Esophagus muscularis mucosa (tissue), 4 donors: ENCODE data around the gene ZFP64. TPM values are rescaled to one million over a fixed set of nuclear protein-coding genes. Genes with fewer than 3 reads are reported as not detected.
A peak's percentile ranks its signal among the peaks of the same experiment; 100 is the strongest.

Experiments
- DNase-seq: peaks from one replicate; pipeline ENCODE4 v3.0.0-alpha.2; 2017; ENCODE audit errors: extremely low spot score
- H3K27ac ChIP-seq, 4 donors: fragments of 200-600 bp; sonication (generic); replicated peaks in 1 of 4; 1 replicate in 3 of 4; 2 replicates in 1 of 4; pipeline ENCODE4 v1.5.1; 2016 to 2019; ENCODE audit warnings: mild to moderate bottlenecking in 1 of 4
- H3K27me3 ChIP-seq, 4 donors: fragments of 200-600 bp; sonication (generic); one replicate each; pipeline versions ENCODE4 v1.5.1 to v1.6.0; 2016 to 2019
- H3K36me3 ChIP-seq, 4 donors: fragments of 200-600 bp; sonication (generic); one replicate each; pipeline ENCODE4 v1.5.1; 2016 to 2019
- H3K4me1 ChIP-seq, 4 donors: fragments of 200-600 bp; sonication (generic); one replicate each; pipeline ENCODE4 v1.5.1; 2016 to 2019
- H3K4me3 ChIP-seq, 4 donors: fragments of 200-600 bp; sonication (generic); 1 replicate in 2 of 4; 2 replicates in 2 of 4; pipeline ENCODE4 v1.5.1; 2016 to 2019; ENCODE audit warnings: mild to moderate bottlenecking in 4 of 4, moderate library complexity in 1 of 4
- H3K9me3 ChIP-seq, 4 donors: fragments of 200-600 bp; sonication (generic); 1 replicate in 3 of 4; 2 replicates in 1 of 4; pipeline ENCODE4 v1.5.1; 2016 to 2019
- EP300 ChIP-seq: sonication (generic); formaldehyde crosslinking; IDR thresholded peaks from one replicate; pipeline ENCODE4 v1.6.1; 2017; ENCODE audit warnings: antibody characterized with exemption
- POLR2A ChIP-seq: fragments of 450-650 bp; IDR thresholded peaks from one replicate; pipeline ENCODE4 v1.6.1; 2017; ENCODE audit warnings: antibody characterized with exemption, moderate library complexity, mild to moderate bottlenecking, low read depth
- POLR2AphosphoS5 ChIP-seq, 2 donors: sonication (generic); formaldehyde crosslinking; IDR thresholded peaks; one replicate each; pipeline ENCODE4 v1.6.1; 2017; ENCODE audit warnings: antibody characterized with exemption in 2 of 2
- WGBS: methylation state at CpG from one replicate; pipeline ENCODE4 v1.1.5; 2018; 5-methylcytosine and 5-hydroxymethylcytosine counted together
- intact Hi-C: fragments of 100-400 bp; cut with DNase I; formaldehyde crosslinking; loops from one replicate; pipeline ENCODE4 v1.15.1; 2023
- total RNA-seq, 4 donors: library from RNA; depleted of rRNA; stranded (reverse); fragments of >200 nt; gene quantifications; one replicate each; pipeline versions ENCODE4 v1.1.0 to v1.2.1, GENCODE V29; 2016
- TF ChIP-seq, protein P1 (sequence below), 3 experiments: fragments of 200-600 bp in 2 of 3; fragments of 450-650 bp in 1 of 3; sonication (generic) in 2 of 3; IDR thresholded peaks; one replicate each; pipeline ENCODE4 v1.5.1; 2017 to 2019; ENCODE audit warnings: antibody characterized with exemption in 3 of 3, mild to moderate bottlenecking in 2 of 3, moderate library complexity in 1 of 3

ZFP64 gene
- total RNA-seq, 4 donors from 2014 or later, result 7.6 to 15.7 (median 11.2) TPM

DNA sequence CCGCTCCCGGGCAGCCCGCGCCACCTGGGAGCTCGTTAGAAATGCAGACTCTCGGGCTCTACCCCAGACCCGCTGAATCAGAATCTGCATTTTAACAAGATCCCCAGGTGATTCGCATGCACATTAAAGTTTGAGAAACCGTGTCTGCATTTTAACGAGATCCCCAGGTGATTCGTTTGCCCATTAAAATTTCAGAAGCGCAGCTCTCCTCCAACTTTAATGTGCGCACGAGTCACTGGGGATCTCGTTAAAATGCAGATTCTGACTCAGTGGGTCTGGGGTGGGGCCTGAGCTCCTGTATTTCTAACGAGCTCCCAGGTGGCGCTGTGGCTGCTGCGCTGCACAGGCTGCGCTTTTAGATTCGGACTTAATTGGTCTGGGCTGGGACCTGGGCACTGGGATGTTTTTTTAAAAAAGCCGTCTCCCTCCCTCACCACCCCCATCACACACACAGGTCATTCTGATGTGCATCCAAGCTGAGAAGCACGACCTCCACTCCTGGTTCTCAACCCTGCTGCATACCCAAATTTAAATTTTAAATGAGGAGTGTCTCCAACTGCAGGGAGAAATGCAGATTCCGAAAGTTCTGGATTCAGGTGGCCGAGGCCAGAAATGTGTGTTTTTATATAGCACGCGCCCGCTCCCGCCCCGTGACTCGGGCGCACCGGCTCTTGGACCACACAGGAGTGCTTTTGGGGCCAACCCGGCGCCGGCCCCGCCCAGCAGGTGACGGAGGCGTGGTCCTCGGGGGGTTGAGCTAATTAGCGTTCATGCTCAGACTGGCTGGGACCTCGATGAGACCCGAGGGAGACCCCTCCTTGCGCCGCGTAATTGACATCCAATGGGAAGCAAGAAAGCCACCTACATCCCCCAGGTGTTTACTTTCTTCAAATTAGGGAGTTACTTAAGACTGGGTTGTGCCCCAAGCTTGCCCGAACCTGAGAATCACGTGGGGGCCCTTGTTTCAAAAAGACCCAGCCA, 85.8 kb downstream of the ZFP64 start:
- DNase-seq, result no peak
- TF ChIP-seq POLR2AphosphoS5 (IDR thresholded peaks at IDR 0.05) (no peak), EP300 (no peak), POLR2A (no peak)
- TF ChIP-seq, protein P1, sequence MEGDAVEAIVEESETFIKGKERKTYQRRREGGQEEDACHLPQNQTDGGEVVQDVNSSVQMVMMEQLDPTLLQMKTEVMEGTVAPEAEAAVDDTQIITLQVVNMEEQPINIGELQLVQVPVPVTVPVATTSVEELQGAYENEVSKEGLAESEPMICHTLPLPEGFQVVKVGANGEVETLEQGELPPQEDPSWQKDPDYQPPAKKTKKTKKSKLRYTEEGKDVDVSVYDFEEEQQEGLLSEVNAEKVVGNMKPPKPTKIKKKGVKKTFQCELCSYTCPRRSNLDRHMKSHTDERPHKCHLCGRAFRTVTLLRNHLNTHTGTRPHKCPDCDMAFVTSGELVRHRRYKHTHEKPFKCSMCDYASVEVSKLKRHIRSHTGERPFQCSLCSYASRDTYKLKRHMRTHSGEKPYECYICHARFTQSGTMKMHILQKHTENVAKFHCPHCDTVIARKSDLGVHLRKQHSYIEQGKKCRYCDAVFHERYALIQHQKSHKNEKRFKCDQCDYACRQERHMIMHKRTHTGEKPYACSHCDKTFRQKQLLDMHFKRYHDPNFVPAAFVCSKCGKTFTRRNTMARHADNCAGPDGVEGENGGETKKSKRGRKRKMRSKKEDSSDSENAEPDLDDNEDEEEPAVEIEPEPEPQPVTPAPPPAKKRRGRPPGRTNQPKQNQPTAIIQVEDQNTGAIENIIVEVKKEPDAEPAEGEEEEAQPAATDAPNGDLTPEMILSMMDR (IDR thresholded peaks at IDR 0.05), result no peak
- H3K9me3 ChIP-seq, result no peaks in the 10 kb centered on the region
- WGBS, result 14% methylated on average over 45 of the region's 47 CpGs
- H3K4me3 ChIP-seq, result peak overlapping the region; percentile 48 to 60 (median 50)
- no peak overlapping the region for H3K27ac ChIP-seq
- intact Hi-C loops, result no loop called here
- peaks cover 0 to 41% (median 23%) of the 10 kb centered on the region in 4 donors for H3K27me3 ChIP-seq
- H3K36me3 ChIP-seq, result no peaks in the 10 kb centered on the region
- H3K4me1 ChIP-seq, result peaks cover 26 to 30% (median 30%) of the 10 kb centered on the region in 4 donors

DNA sequence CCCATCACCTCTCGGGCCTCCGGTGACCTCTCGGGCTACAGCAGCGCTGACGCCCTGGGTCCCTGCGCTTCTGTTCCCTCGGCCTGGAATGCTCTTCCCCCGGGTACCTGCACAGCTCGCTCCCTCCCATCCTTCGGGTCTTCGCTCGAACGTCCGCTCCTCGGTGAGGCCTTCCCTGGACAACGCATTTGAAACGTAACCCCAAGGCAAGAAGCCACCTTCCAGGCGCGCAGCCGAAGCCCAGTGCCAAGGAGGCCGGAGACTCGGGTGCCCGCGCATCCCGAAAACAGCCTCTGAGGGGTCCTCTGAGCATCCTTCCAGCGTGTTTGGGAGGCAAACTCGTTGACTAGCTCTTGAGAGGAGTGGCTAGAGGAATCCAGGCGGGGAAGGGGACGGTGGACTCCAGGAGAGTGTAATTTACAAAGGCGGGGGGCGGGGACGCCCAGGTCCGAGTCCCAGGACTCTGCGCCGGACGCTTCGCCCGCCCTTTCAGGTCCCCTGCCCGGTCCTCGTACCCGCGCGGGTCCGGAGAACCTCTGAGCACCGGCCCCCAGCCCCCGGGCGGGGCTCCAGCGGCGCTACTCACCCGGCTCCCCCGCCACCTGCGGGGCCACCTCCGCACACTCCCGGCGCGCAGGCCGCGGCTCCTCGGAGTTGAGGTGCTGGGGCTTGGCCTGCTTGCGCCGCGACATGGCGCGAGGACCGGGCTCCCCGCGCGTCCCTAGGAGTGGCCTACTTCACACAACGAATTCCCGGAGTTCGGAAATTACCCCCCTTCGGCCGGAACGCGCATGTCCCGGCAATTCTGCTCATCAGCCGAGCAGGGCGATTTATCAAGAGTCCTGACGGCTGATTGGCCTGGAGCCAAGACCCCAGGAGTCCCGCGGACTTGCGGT, 86.8 kb downstream of the ZFP64 start:
- H3K9me3 ChIP-seq, result no peaks in the 10 kb centered on the region
- intact Hi-C loops, result no loop called here
- no peak for DNase-seq
- H3K36me3 ChIP-seq, result no peaks in the 10 kb centered on the region
- H3K4me3 ChIP-seq, result peak overlapping the region; percentile 48 to 60 (median 50)
- peaks cover 26 to 30% (median 30%) of the 10 kb centered on the region in 4 donors for H3K4me1 ChIP-seq
- peaks cover 0 to 41% (median 23%) of the 10 kb centered on the region in 4 donors for H3K27me3 ChIP-seq
- no peak overlapping the region for H3K27ac ChIP-seq
- TF ChIP-seq POLR2A, result no peak
- TF ChIP-seq, protein P1 (IDR thresholded peaks at IDR 0.05), result no peak
- no peak for TF ChIP-seq EP300
- WGBS, result 5% methylated on average over 16 of the region's 82 CpGs

DNA sequence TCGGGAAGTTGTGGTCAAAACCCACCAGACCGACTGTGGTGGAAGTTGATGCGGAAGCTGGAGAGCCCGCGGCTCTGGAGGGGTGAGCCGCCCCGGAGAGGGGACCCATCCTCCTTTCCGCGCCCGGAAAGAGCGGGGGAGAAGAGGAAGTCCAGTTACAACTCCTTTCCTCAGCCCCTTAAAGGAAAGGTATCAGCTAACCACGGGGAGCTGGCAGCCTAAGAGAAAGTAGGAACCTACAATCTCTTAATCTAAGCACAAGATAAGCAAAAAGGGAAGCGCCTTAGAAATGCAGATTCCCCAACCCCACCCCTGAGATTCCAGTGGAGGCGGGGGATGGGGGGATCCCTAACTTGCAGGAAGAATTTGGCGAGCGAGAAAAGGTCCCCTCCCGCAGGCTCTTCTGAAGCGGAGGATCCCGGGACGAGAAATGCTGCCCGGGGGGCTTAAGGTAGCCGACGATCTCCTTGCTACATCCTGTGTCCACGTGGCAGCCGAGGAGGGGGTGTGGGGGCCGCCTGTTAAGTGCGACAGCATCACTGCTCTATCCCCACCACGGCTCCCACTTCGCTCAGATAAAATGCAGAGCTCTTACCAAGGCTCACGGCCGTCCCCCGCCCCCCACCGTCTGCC, 87.5 kb downstream of the ZFP64 start:
- 7% methylated on average over 27 of the region's 33 CpGs for WGBS
- H3K4me3 ChIP-seq, result peak overlapping the region; percentile 48 to 60 (median 50)

More for the DNA sequence above, 87.5 kb downstream of the ZFP64 start:
- Histone ChIP-seq H3K4me1 (peaks cover 26 to 30% (median 30%) of the 10 kb centered on the region in 4 donors), H3K27ac (no peak overlapping the region), H3K27me3 (peaks cover 0 to 41% (median 23%) of the 10 kb centered on the region in 4 donors), H3K9me3 (no peaks in the 10 kb centered on the region), H3K36me3 (no peaks in the 10 kb centered on the region)
- intact Hi-C loops, result no loop called here
- TF ChIP-seq EP300 (no peak), POLR2AphosphoS5 (IDR thresholded peaks at IDR 0.05) (no peak), POLR2A (no peak)
- TF ChIP-seq, protein P1 (IDR thresholded peaks at IDR 0.05), result no peak
- DNase-seq, result no peak
